ENCODE measurements around the gene C15orf39. TPM values are rescaled to one million over a fixed set of nuclear protein-coding genes. Genes with fewer than 3 reads are reported as not detected.

Gene C15orf39
- total RNA-seq, 1 experiment from 2014 or later, result 45.6 TPM

DNA sequence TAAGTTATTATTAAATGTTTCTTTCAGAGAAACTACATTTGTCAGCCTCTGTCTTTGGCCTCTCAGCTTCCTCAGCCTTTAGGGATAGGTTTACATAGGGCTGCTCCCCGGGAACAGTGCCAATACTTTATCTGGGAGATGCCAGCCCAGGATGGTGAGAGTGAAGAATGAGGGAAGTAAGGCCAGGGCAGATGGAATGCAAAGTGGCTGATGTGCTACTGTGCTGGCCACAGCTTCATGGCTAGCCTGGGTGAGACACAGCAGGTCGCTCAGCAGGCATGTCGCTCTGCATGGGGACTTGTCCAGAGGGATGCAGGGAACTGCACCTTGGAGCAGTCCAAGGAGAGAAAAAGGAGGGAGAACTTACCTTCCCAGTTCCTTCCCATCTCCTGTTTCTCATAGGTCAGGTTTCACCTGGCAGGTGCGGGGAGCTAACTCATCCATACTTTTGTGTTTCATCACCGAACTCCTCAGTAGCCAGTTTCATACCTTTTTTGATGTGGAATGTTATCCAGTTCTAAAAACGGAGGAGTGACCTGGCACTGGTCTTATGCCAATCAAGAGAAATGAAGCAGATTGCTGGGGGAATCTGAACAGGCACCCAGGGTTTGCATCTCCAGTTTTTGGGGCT is 30.9 kb upstream of the C15orf39 start:
- H3T11ph ChIP-seq (ENCODE audit: low read length), result no peak overlapping the region
- no peak overlapping the region for H3K4me2 ChIP-seq (ENCODE audit: insufficient read depth, insufficient read length, low read length)
- no peak for DNase-seq
- H4K5ac ChIP-seq (ENCODE audit: insufficient read length, low read depth, low read length), result no peak overlapping the region
- H3K14ac ChIP-seq (ENCODE audit: insufficient read depth, low read length), result no peak overlapping the region
- no peak overlapping the region for H2BK5ac ChIP-seq (ENCODE audit: insufficient read length, low read length)
- H3K56ac ChIP-seq (ENCODE audit: insufficient read length, low read depth, low read length), result no peak overlapping the region
- H3K4me1 ChIP-seq (ENCODE audit: insufficient read depth, low read length), result peaks cover 4% of the 10 kb centered on the region; the same call in 1 of the 2 replicates
- H3K79me1 ChIP-seq (ENCODE audit: insufficient read depth, low read depth, low read length, poor library complexity, severe bottlenecking), result no peaks in the 10 kb centered on the region
- no peaks in the 10 kb centered on the region for H4K20me1 ChIP-seq (ENCODE audit: control insufficient read depth, insufficient read depth, insufficient read length)
- H3K27me3 ChIP-seq (ENCODE audit: insufficient read depth, low read length), result no peaks in the 10 kb centered on the region
- Mint-ChIP-seq H3K4me3 (no peak overlapping the region), H3K4me1 (peaks cover 9 to 12% of the 10 kb centered on the region in 2 experiments; a peak in 2 of 4 replicates), H3K9me3 (peaks cover 11 to 15% of the 10 kb centered on the region in 2 experiments), H3K27me3 (ENCODE audit: low read depth) (peaks cover 2% of the 10 kb centered on the region), H3K36me3 (ENCODE audit: insufficient read depth in 1 of 3, low read depth in 3 of 3) (peaks cover 4 to 13% (median 6%) of the 10 kb centered on the region in 3 experiments; a peak in 5 of 7 replicates), H3K27ac (no peak overlapping the region; a peak in 1 of 7 replicates)
- no peak overlapping the region for H3K18ac ChIP-seq (ENCODE audit: insufficient read length, low read depth, low read length)
- no peak overlapping the region for H2AFZ ChIP-seq (ENCODE audit: low read length)
- H3K23me2 ChIP-seq (ENCODE audit: insufficient read length, low read depth, low read length, poor library complexity, severe bottlenecking), result no peaks in the 10 kb centered on the region
- no CpG with 5 or more reads among the region's 6 CpGs for WGBS (ENCODE audit: extremely low coverage, insufficient read length, low lambda C conversion rate)
- H3K27ac ChIP-seq (ENCODE audit: insufficient read length, low read depth, low read length), result no peak overlapping the region
- H2BK20ac ChIP-seq (ENCODE audit: low read depth, low read length, poor library complexity, severe bottlenecking), result no peak overlapping the region
- H2BK15ac ChIP-seq (ENCODE audit: low read depth, low read length), result no peak overlapping the region
- H2AK5ac ChIP-seq (ENCODE audit: insufficient read length, low read length), result no peak overlapping the region
- H3K9ac ChIP-seq (ENCODE audit: extremely low read depth, insufficient read length, low read length), result no peak overlapping the region
- H3K4ac ChIP-seq (ENCODE audit: low read depth, low read length), result no peak overlapping the region
- peaks cover 2% of the 10 kb centered on the region for H3K9me3 ChIP-seq (ENCODE audit: control insufficient read depth, low read depth, low read length)
- no peaks in the 10 kb centered on the region for H3K79me2 ChIP-seq (ENCODE audit: insufficient read depth, low read length)
- H4K8ac ChIP-seq (replicated peaks; ENCODE audit: insufficient read length, low read depth, low read length), result no peak overlapping the region
- H2BK120ac ChIP-seq (ENCODE audit: low read depth, low read length, poor library complexity, severe bottlenecking), result no peak overlapping the region
- no peak overlapping the region for H4K91ac ChIP-seq (ENCODE audit: insufficient read length, low read depth, low read length)
- H3K23ac ChIP-seq (ENCODE audit: insufficient read length, low read depth, low read length), result no peak overlapping the region
- H2BK12ac ChIP-seq (ENCODE audit: insufficient read length, low read depth, low read length), result no peak overlapping the region
- TF ChIP-seq, protein P1, sequence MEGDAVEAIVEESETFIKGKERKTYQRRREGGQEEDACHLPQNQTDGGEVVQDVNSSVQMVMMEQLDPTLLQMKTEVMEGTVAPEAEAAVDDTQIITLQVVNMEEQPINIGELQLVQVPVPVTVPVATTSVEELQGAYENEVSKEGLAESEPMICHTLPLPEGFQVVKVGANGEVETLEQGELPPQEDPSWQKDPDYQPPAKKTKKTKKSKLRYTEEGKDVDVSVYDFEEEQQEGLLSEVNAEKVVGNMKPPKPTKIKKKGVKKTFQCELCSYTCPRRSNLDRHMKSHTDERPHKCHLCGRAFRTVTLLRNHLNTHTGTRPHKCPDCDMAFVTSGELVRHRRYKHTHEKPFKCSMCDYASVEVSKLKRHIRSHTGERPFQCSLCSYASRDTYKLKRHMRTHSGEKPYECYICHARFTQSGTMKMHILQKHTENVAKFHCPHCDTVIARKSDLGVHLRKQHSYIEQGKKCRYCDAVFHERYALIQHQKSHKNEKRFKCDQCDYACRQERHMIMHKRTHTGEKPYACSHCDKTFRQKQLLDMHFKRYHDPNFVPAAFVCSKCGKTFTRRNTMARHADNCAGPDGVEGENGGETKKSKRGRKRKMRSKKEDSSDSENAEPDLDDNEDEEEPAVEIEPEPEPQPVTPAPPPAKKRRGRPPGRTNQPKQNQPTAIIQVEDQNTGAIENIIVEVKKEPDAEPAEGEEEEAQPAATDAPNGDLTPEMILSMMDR (conservative IDR thresholded peaks at IDR 0.05), result no peak
